GM12892 (cell line): Measurements from ENCODE around the gene FMN2.

ENCODE experiments used
- POLR2A ChIP-seq: IDR thresholded peaks from 2 replicates; pipeline ENCODE4 v1.6.1; 2011; ENCODE audit warnings: low read depth, low read length, control low read depth
- POLR2AphosphoS5 ChIP-seq: IDR thresholded peaks from 2 replicates; pipeline ENCODE4 v1.6.1; 2011; ENCODE audit warnings: low read depth, low read length, control low read depth
- TAF1 ChIP-seq: IDR thresholded peaks from 2 replicates; pipeline ENCODE4 v1.6.1; 2011; ENCODE audit warnings: low read depth, mild to moderate bottlenecking, control low read depth, low read length, borderline replicate concordance

GRCh38 chr1:240254006-240254405 is 162.3 kb downstream of the FMN2 start:
- TF ChIP-seq TAF1 (no peak), POLR2A (no peak), POLR2AphosphoS5 (no peak)
